ENCODE measurements around the gene PTPN9.

The PTPN9 gene

GRCh38 chr15:75420698-75421097 lies 158.4 kb downstream of the PTPN9 start:
- no peak for TF ChIP-seq CTCF (IDR thresholded peaks at IDR 0.05; ENCODE audit: unreplicated experiment in 3 of 3)
- H3K27ac Mint-ChIP-seq = no peak overlapping the region
- H3K4me3 Mint-ChIP-seq = no peak overlapping the region
- H3K36me3 Mint-ChIP-seq (ENCODE audit: low read depth) = peaks cover 39% of the 10 kb centered on the region
- H3K9me3 Mint-ChIP-seq = no peaks in the 10 kb centered on the region
- H3K27me3 Mint-ChIP-seq (ENCODE audit: low read depth) = no peaks in the 10 kb centered on the region
- no peaks in the 10 kb centered on the region for H3K4me1 Mint-ChIP-seq

- Mint-ChIP-seq H3K27ac (no peak overlapping the region), H3K4me1 (no peaks in the 10 kb centered on the region), H3K36me3 (ENCODE audit: low read depth) (peaks cover 55% of the 10 kb centered on the region), H3K27me3 (ENCODE audit: low read depth) (no peaks in the 10 kb centered on the region), H3K9me3 (no peaks in the 10 kb centered on the region), H3K4me3 (no peak overlapping the region)
- TF ChIP-seq CTCF (IDR thresholded peaks at IDR 0.05; ENCODE audit: unreplicated experiment in 3 of 3) = no peak
Observed at GRCh38 chr15:75416584-75416983, 162.5 kb downstream of the PTPN9 start.
